Chondrocyte (in vitro differentiated cells): ENCODE results near the gene FAM168A. TPM values are rescaled to one million over a fixed set of nuclear protein-coding genes. Genes with fewer than 3 reads are reported as not detected.

Experiments used
- DNase-seq: peaks from one replicate; pipeline ENCODE4 v3.0.0; 2021; ENCODE audit warnings: mixed read lengths, low spot score
- H3K27ac Mint-ChIP-seq: one replicate; pipeline ENCODE4 v1.8.0; 2021; ENCODE audit warnings: mild to moderate bottlenecking, moderate library complexity, mixed read lengths; ENCODE audit not compliant: unreplicated experiment
- H3K27me3 Mint-ChIP-seq: 2 replicates; pipeline ENCODE4 v1.8.0; 2021; ENCODE audit warnings: low read depth, mixed read lengths
- H3K36me3 Mint-ChIP-seq: 2 replicates; pipeline ENCODE4 v1.8.0; 2021; ENCODE audit warnings: low read depth, mixed read lengths
- H3K4me1 Mint-ChIP-seq: 2 replicates; pipeline ENCODE4 v1.8.0; 2021; ENCODE audit warnings: low read depth, mild to moderate bottlenecking, mixed read lengths
- H3K4me3 Mint-ChIP-seq: one replicate; pipeline ENCODE4 v1.8.0; 2021; ENCODE audit warnings: mild to moderate bottlenecking, moderate library complexity, mixed read lengths; ENCODE audit not compliant: unreplicated experiment
- H3K9me3 Mint-ChIP-seq: 2 replicates; pipeline ENCODE4 v1.8.0; 2021; ENCODE audit warnings: low read depth, mixed read lengths
- CTCF ChIP-seq: fragments of 200-600 bp; sonication (generic); IDR thresholded peaks from 2 replicates; pipeline ENCODE4 v1.5.0; 2021; ENCODE audit warnings: antibody characterized with exemption, mild to moderate bottlenecking, moderate library complexity
- total RNA-seq: library from RNA; stranded (reverse); gene quantifications from 3 replicates; pipeline ENCODE4 v1.2.1, GENCODE V29; 2021

FAM168A gene
- total RNA-seq, 1 donor from 2014 or later = 53.7 TPM

GRCh38 chr11:73641668-73642067 lies 43.8 kb upstream of the FAM168A start:
- Mint-ChIP-seq H3K4me3 (no peak overlapping the region), H3K27ac (no peak overlapping the region), H3K9me3 (no peaks in the 10 kb centered on the region), H3K4me1 (no peaks in the 10 kb centered on the region), H3K36me3 (no peaks in the 10 kb centered on the region), H3K27me3 (peaks cover 3% of the 10 kb centered on the region)
- no peak for TF ChIP-seq CTCF
- DNase-seq = no peak

GRCh38 chr11:73640592-73640991 lies 42.7 kb upstream of the FAM168A start:
- DNase-seq = no peak
- no peak for TF ChIP-seq CTCF
- no peaks in the 10 kb centered on the region for H3K27me3 Mint-ChIP-seq
- H3K4me3 Mint-ChIP-seq = no peak overlapping the region
- H3K27ac Mint-ChIP-seq = no peak overlapping the region
- no peaks in the 10 kb centered on the region for H3K9me3 Mint-ChIP-seq
- no peaks in the 10 kb centered on the region for H3K36me3 Mint-ChIP-seq
- H3K4me1 Mint-ChIP-seq = no peaks in the 10 kb centered on the region

GRCh38 chr11:73637012-73637411 lies 39.1 kb upstream of the FAM168A start:
- no peaks in the 10 kb centered on the region for H3K9me3 Mint-ChIP-seq

GRCh38 chr11:73636249-73636648 lies 38.3 kb upstream of the FAM168A start:
- no peak for DNase-seq
- H3K27me3 Mint-ChIP-seq = no peaks in the 10 kb centered on the region
- no peaks in the 10 kb centered on the region for H3K36me3 Mint-ChIP-seq
- no peaks in the 10 kb centered on the region for H3K4me1 Mint-ChIP-seq
- no peaks in the 10 kb centered on the region for H3K9me3 Mint-ChIP-seq
- TF ChIP-seq CTCF = no peak
- H3K4me3 Mint-ChIP-seq = no peak overlapping the region
- no peak overlapping the region for H3K27ac Mint-ChIP-seq

More at GRCh38 chr11:73637012-73637411, 39.1 kb upstream of the FAM168A start:
- no peak for DNase-seq
- H3K36me3 Mint-ChIP-seq = no peaks in the 10 kb centered on the region
- H3K27ac Mint-ChIP-seq = no peak overlapping the region
- no peak overlapping the region for H3K4me3 Mint-ChIP-seq
- no peaks in the 10 kb centered on the region for H3K4me1 Mint-ChIP-seq
- H3K27me3 Mint-ChIP-seq = no peaks in the 10 kb centered on the region
- TF ChIP-seq CTCF = no peak

- H3K27ac Mint-ChIP-seq = no peak overlapping the region
- TF ChIP-seq CTCF = no peak
- H3K4me1 Mint-ChIP-seq = no peaks in the 10 kb centered on the region
These were observed 37.8 kb upstream of the FAM168A start for GRCh38 chr11:73635721-73636120.

More at GRCh38 chr11:73635721-73636120, 37.8 kb upstream of the FAM168A start:
- Mint-ChIP-seq H3K36me3 (no peaks in the 10 kb centered on the region), H3K9me3 (no peaks in the 10 kb centered on the region), H3K27me3 (no peaks in the 10 kb centered on the region), H3K4me3 (no peak overlapping the region)
- DNase-seq = no peak
